Ovary (tissue), 9 donors: Measurements from ENCODE around the gene RANBP17. TPM values are rescaled to one million over a fixed set of nuclear protein-coding genes. Genes with fewer than 3 reads are reported as not detected.
"Not testable (repeated sequence)": the region's sequence is repeated elsewhere in the genome, so short reads cannot be mapped to it uniquely, and the experiment has no call there.

Experiments used
- DNase-seq, 5 donors: peaks; one replicate each; pipeline ENCODE4 v3.0.0-alpha.2; 2019 to 2020
- H3K27ac ChIP-seq, 2 donors: fragments of 200-600 bp; one replicate each; pipeline versions ENCODE4 v1.5.1 to v1.8.0; 2019 to 2022
- H3K27me3 ChIP-seq: fragments of 200-600 bp; one replicate; pipeline ENCODE4 v1.8.0; 2022
- H3K36me3 ChIP-seq: fragments of 200-600 bp; sonication (generic); one replicate; pipeline ENCODE4 v1.5.1; 2019
- H3K4me1 ChIP-seq: one replicate; pipeline ENCODE4 v1.8.1; 2013; ENCODE audit warnings: mild to moderate bottlenecking, moderate library complexity; ENCODE audit not compliant: insufficient read depth
- H3K4me3 ChIP-seq: fragments of 200-600 bp; sonication (generic); one replicate; pipeline ENCODE4 v1.5.1; 2017
- H3K9me3 ChIP-seq, 2 donors: fragments of 200-600 bp in 1 of 2; sonication (generic) in 1 of 2; one replicate each; pipeline versions ENCODE4 v1.5.1 to v1.8.1; 2013 to 2019; ENCODE audit warnings: mild to moderate bottlenecking in 1 of 2, moderate library complexity in 1 of 2
- EP300 ChIP-seq: sonication (generic); formaldehyde crosslinking; IDR thresholded peaks from one replicate; pipeline ENCODE4 v1.6.1; 2017; ENCODE audit warnings: antibody characterized with exemption
- POLR2A ChIP-seq: fragments of 450-650 bp; IDR thresholded peaks from one replicate; pipeline ENCODE4 v1.6.1; 2017; ENCODE audit warnings: antibody characterized with exemption, mild to moderate bottlenecking, moderate library complexity
- WGBS, 3 donors: extraction: QIAGEN DNeasy Blood & Tissue Kit in 1 of 3; methylation state at CpG; one replicate each; pipeline versions ENCODE4 v1.1.5 to v1.1.7; 2013 to 2017; 5-methylcytosine and 5-hydroxymethylcytosine counted together
- intact Hi-C, 4 donors: fragments of 100-400 bp; cut with DNase I; formaldehyde crosslinking; loops; one replicate each; pipeline versions ENCODE4 v1.11.0 to v1.15.1; 2022 to 2023
- polyA plus RNA-seq, 2 donors: library from polyadenylated mRNA; stranded (reverse); fragments of 200-250 nt in 1 of 2; fragments of 350-450 nt in 1 of 2; fragmentation: Illumina TruSeq in 1 of 2; extraction: RNeasy Lipid Tissue Mini Kit (QIAGEN cat#74804) in 1 of 2; gene quantifications; one replicate each; pipeline ENCODE4 v1.2.3, GENCODE V29; 2013 to 2014
- total RNA-seq, 7 donors: library from RNA; depleted of rRNA in 2 of 7; stranded (reverse); fragments of >200 nt in 2 of 7; fragmentation: NEBNext Ultra II Directional in 3 of 7; extraction: Animal tissue kit (Norgen Biotek cat#: 25700) in 3 of 7; gene quantifications; one replicate each; pipeline versions ENCODE4 v1.1.0 to v1.2.4, GENCODE V29; 2016 to 2023
- TF ChIP-seq, protein P1 (sequence below), 3 donors: fragments of 450-650 bp in 2 of 3; fragments of 200-600 bp in 1 of 3; IDR thresholded peaks; one replicate each; pipeline versions ENCODE4 v1.5.1 to v1.8.0; 2016 to 2022; ENCODE audit warnings: antibody characterized with exemption in 3 of 3, mild to moderate bottlenecking in 1 of 3
- donor health status: DM: no; HTN: no; CAD: no; lungs with moderate emphysema.
- donor health status: DM: no; HTN: no; CAD: no.
- donor health status: Bipolar disorder and iron deficiency.
- donor health status: DM: yes; HTN: yes; CAD: no.
- donor health status: DM: no; HTN: no; CAD: no.
- donor health status: DM: yes; HTN: yes; CAD: no.

Gene RANBP17
- total and polyA plus RNA-seq, 9 donors, result 1.3 to 16.1 (median 8.5) TPM

DNA sequence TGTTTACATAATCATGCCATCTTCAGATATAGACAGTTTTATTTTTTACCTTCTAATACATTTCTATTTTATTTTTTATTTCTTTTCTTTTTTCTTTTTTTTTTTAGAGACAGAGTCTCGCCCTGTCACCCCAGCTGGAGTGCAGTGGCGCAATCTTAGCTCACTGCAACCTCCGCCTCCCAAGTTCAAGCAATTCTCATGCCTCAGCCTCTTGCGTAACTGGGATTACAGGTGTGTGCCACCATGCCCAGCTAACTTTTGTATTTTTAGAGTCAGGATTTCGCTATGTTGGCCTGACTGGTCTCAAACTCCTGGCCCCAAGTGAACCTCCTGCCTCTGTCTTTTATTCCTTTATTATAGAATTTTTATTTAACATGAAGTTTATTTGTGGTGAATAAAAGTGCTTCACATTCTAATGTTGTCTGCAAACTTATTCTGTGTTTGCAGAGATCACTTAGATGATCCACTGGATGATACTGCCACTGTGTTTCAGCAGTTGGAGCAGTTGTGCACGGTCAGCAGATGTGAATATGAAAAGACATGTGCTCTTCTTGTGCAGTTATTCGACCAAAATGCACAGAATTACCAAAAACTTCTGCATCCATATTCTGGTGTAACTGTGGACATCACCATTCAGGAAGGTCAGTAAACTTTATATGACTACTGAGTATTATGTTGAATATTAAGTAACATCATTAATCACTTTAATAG is 62.2 kb downstream of the RANBP17 start:
- TF ChIP-seq, protein P1, sequence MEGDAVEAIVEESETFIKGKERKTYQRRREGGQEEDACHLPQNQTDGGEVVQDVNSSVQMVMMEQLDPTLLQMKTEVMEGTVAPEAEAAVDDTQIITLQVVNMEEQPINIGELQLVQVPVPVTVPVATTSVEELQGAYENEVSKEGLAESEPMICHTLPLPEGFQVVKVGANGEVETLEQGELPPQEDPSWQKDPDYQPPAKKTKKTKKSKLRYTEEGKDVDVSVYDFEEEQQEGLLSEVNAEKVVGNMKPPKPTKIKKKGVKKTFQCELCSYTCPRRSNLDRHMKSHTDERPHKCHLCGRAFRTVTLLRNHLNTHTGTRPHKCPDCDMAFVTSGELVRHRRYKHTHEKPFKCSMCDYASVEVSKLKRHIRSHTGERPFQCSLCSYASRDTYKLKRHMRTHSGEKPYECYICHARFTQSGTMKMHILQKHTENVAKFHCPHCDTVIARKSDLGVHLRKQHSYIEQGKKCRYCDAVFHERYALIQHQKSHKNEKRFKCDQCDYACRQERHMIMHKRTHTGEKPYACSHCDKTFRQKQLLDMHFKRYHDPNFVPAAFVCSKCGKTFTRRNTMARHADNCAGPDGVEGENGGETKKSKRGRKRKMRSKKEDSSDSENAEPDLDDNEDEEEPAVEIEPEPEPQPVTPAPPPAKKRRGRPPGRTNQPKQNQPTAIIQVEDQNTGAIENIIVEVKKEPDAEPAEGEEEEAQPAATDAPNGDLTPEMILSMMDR (IDR thresholded peaks at IDR 0.05), result no peak
- H3K27ac ChIP-seq, result no peak overlapping the region
- H3K4me1 ChIP-seq, result no peaks in the 10 kb centered on the region
- 93 to 95% (median 93%) methylated on average over 7 of the region's 7 CpGs for WGBS, 3 donors
- H3K4me3 ChIP-seq, result no peak overlapping the region
- H3K9me3 ChIP-seq, result no peaks in the 10 kb centered on the region
- no peaks in the 10 kb centered on the region for H3K27me3 ChIP-seq
- H3K36me3 ChIP-seq, result no peaks in the 10 kb centered on the region
- intact Hi-C loops, result no loop called here
- DNase-seq, result no peak

DNA sequence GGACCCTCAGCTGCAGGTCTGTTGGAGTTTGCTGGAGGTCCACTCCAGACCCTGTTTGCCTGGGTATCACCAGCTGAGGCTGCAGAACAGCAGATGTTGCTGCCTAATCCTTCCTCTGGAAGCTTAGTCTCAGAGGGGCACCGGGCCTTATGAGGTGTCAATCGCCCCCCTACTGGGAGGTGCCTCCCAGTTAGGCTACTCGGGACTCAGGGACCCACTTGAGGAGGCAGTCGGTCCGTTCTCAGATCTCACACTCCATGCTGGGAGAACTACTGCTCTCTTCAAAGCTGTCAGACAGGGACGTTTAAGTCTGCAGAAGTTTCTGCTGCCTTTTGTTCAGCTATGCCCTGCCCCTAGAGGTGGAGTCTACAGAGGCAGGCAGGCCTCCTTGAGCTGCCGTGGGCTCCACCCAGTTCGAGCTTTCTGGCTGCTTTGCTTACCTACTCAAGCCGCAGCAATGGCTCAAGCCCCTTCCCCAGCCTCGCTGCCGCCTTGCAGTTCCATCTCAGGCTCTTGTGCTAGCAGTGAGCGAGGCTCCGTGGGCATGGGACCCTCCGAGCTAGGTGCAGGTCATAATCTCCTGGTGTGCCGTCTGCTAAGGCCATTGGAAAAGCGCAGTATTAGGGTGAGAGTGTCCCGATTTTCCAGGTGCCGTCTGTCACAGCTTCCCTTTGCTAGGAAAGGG is 73.9 kb downstream of the RANBP17 start:
- H3K4me1 ChIP-seq, H3K9me3 ChIP-seq, H3K27me3 ChIP-seq, H3K27ac ChIP-seq, H3K4me3 ChIP-seq, H3K36me3 ChIP-seq, intact Hi-C loops, DNase-seq: not testable (repeated sequence)
- 85 to 92% (median 88%) methylated on average over 18 of the region's 18 CpGs for WGBS, 3 donors

DNA sequence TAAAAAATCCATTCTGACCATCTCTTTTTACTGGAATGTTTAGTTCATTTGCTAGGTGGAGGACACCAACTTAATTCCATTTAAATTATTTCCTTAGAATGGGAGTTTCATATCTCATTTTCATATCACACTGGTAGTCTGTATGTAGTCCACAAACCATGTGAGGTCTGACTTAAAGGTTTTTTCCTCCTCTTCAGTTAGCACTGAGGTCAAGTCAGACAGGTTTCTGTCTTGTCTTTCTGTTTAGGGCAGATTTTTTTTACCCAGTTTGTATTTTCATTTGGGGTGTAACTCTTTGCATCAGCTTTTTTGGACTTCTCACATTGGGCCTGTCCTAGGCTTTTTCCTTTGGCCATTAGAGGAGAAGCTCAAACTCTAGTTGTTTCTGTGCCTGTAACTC is 75.3 kb downstream of the RANBP17 start:
- Histone ChIP-seq H3K4me3 (no peak overlapping the region), H3K27ac (no peak overlapping the region), H3K9me3 (no peaks in the 10 kb centered on the region), H3K36me3 (no peaks in the 10 kb centered on the region), H3K4me1 (no peaks in the 10 kb centered on the region), H3K27me3 (no peaks in the 10 kb centered on the region)
- DNase-seq, result no peak
- intact Hi-C loops, result no loop called here
- TF ChIP-seq EP300 (no peak), POLR2A (no peak)
- TF ChIP-seq, protein P1 (IDR thresholded peaks at IDR 0.05), result no peak

DNA sequence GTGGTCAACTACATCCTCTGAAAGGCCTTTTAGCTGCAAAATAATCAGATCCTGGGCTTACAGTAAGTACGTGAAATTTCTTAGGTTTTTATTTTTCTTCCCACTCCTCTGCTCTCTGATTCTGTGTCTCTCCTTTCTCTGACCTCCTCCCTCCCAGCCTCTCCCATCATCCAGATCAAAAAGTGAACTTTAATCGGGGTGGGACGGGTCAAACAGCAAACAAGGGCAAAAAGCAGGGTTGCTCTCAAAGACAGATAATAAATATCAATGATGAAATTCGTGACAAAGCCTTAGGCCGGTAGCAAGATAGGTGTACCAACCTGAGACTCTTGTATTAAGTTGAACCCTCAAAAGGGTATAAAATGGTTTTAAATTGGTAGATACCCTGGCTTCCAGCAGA is 76.1 kb downstream of the RANBP17 start:
- no peak overlapping the region for H3K4me3 ChIP-seq
- TF ChIP-seq, protein P1 (IDR thresholded peaks at IDR 0.05), result no peak
- TF ChIP-seq EP300, result no peak
- TF ChIP-seq POLR2A, result no peak
- 74 to 83% (median 82%) methylated on average over 5 of the region's 5 CpGs for WGBS, 3 donors
- H3K9me3 ChIP-seq, result no peaks in the 10 kb centered on the region
- no peak overlapping the region for H3K27ac ChIP-seq
- H3K27me3 ChIP-seq, result no peaks in the 10 kb centered on the region
- no peaks in the 10 kb centered on the region for H3K36me3 ChIP-seq
- DNase-seq, result no peak
- H3K4me1 ChIP-seq, result no peaks in the 10 kb centered on the region
- intact Hi-C loops, result no loop called here

DNA sequence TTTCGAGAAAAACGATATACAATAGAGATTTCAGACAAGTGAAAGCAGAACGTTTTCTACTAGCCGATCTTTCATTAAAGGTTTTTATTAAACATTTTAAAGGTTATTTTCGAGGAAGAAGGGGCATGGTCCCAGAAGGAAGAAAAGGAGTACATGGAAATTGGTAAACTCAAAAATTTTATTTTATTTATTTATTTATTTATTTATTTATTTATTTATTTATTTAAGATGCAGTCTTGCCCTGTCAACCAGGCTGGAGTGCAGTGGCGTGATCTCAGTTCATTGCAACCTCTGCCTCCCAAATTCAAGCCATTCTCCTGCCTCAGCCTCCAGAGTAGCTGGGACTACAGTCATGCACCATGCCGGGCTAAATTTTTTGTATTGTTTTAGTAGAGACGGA is 77.4 kb downstream of the RANBP17 start:
- intact Hi-C loops, result no loop called here
- WGBS, 3 donors, result 73 to 87% (median 84%) methylated on average over 8 of the region's 8 CpGs

More for the DNA sequence above, 77.4 kb downstream of the RANBP17 start:
- no peaks in the 10 kb centered on the region for H3K9me3 ChIP-seq
- no peaks in the 10 kb centered on the region for H3K4me1 ChIP-seq
- no peaks in the 10 kb centered on the region for H3K36me3 ChIP-seq
- H3K27me3 ChIP-seq, result no peaks in the 10 kb centered on the region
- H3K27ac ChIP-seq, result no peak overlapping the region
- DNase-seq, result no peak
- H3K4me3 ChIP-seq, result no peak overlapping the region
- TF ChIP-seq, protein P1 (IDR thresholded peaks at IDR 0.05), result no peak
- TF ChIP-seq EP300, result no peak
- TF ChIP-seq POLR2A, result no peak
